Psoas muscle (tissue), 8 donors: ENCODE data around the gene DSG3. TPM values are rescaled to one million over a fixed set of nuclear protein-coding genes. Genes with fewer than 3 reads are reported as not detected.

ENCODE experiments used
- ATAC-seq, 4 donors: fragments of 200-7000 bp; cut with Tn5 transposase; one replicate each; pipeline ENCODE4 v1.9.1; 2020; ENCODE audit warnings: moderate library complexity in 3 of 4, mild to moderate bottlenecking in 2 of 4
- DNase-seq, 2 donors: peaks; one replicate each; pipeline ENCODE4 v3.0.0-alpha.2; 2020
- H3K27ac ChIP-seq: fragments of 200-600 bp; one replicate; pipeline ENCODE4 v1.8.0; 2022
- H3K27me3 ChIP-seq, 3 donors: fragments of 200-600 bp in 1 of 3; one replicate each; pipeline versions ENCODE4 v1.6.1 to v1.8.0; 2013 to 2022; ENCODE audit warnings: low read length in 2 of 3, mild to moderate bottlenecking in 2 of 3, moderate library complexity in 1 of 3; ENCODE audit not compliant: insufficient read depth in 3 of 3
- H3K36me3 ChIP-seq, 2 donors: fragments of 200-600 bp in 1 of 2; one replicate each; pipeline versions ENCODE4 v1.6.1 to v1.8.0; 2013 to 2022; ENCODE audit warnings: low read depth in 1 of 2, mild to moderate bottlenecking in 1 of 2, moderate library complexity in 1 of 2; ENCODE audit not compliant: insufficient read depth in 1 of 2
- H3K4me1 ChIP-seq: fragments of 200-600 bp; one replicate; pipeline ENCODE4 v1.8.0; 2022
- H3K4me3 ChIP-seq: fragments of 200-600 bp; one replicate; pipeline ENCODE4 v1.8.0; 2022; ENCODE audit warnings: mild to moderate bottlenecking
- H3K9me3 ChIP-seq: fragments of 200-600 bp; one replicate; pipeline ENCODE4 v1.8.0; 2022
- CTCF ChIP-seq: fragments of 200-600 bp; IDR thresholded peaks from one replicate; pipeline ENCODE4 v1.8.0; 2022; ENCODE audit warnings: antibody characterized with exemption
- WGBS, 3 donors: extraction: QIAGEN DNeasy Blood & Tissue Kit; methylation state at CpG; one replicate each; pipeline versions ENCODE4 v1.1.6 to v1.1.7; 2013; 5-methylcytosine and 5-hydroxymethylcytosine counted together
- intact Hi-C, 2 donors: fragments of 100-400 bp; cut with DNase I; formaldehyde crosslinking; loops; one replicate each; pipeline versions ENCODE4 v1.11.0 to v1.14.2; 2022
- polyA plus RNA-seq, 3 donors: library from polyadenylated mRNA; stranded (reverse); fragments of 200-250 nt; gene quantifications; one replicate each; pipeline ENCODE4 v1.2.3, GENCODE V29; 2013
- total RNA-seq, 4 donors: library from RNA; stranded (reverse); fragmentation: NEBNext Ultra II Directional in 2 of 4; extraction: Animal tissue kit (Norgen Biotek cat#: 25700) in 2 of 4; gene quantifications; one replicate each; pipeline versions ENCODE4 v1.2.1 to v1.2.4, GENCODE V29; 2021 to 2023
- donor health status: healthy with polysubstance abuse.
- donor health status: DM: no; HTN: no; CAD: no; lungs with moderate emphysema.
- donor health status: Bipolar disorder and iron deficiency.
- donor health status: healthy.
- donor health status: DM: yes; HTN: yes; CAD: no.
- donor health status: DM: no; HTN: no; CAD: no.
- donor health status: DM: no; HTN: no; CAD: no.
- donor health status: DM: yes; HTN: yes; CAD: no.

Gene DSG3
- total and polyA plus RNA-seq, 7 donors: under 0.01 to 0.04 (median 0.02) TPM; not detected in 3

- no peaks in the 10 kb centered on the region for H3K36me3 ChIP-seq
- no peaks in the 10 kb centered on the region for H3K9me3 ChIP-seq
- no peak for DNase-seq
- H3K27ac ChIP-seq: no peak overlapping the region
- ATAC-seq: no peak
- intact Hi-C loops: no loop called here
- no peak overlapping the region for H3K4me3 ChIP-seq
- no peaks in the 10 kb centered on the region for H3K4me1 ChIP-seq
- H3K27me3 ChIP-seq: no peaks in the 10 kb centered on the region
- no peak for TF ChIP-seq CTCF
These were observed 45.5 kb upstream of the DSG3 start for GRCh38 chr18:31402026-31402373.

GRCh38 chr18:31403409-31403808 lies 44.1 kb upstream of the DSG3 start:
- no peak overlapping the region for H3K4me3 ChIP-seq
- H3K36me3 ChIP-seq: no peaks in the 10 kb centered on the region
- DNase-seq: no peak
- no peak for TF ChIP-seq CTCF
- intact Hi-C loops: no loop called here
- H3K27ac ChIP-seq: no peak overlapping the region
- ATAC-seq: no peak
- WGBS, 3 donors: 50 to 72% (median 58%) methylated on average over 2 of the region's 2 CpGs
- H3K27me3 ChIP-seq: no peaks in the 10 kb centered on the region
- no peaks in the 10 kb centered on the region for H3K4me1 ChIP-seq
- H3K9me3 ChIP-seq: no peaks in the 10 kb centered on the region

GRCh38 chr18:31407649-31408048 lies 39.9 kb upstream of the DSG3 start:
- DNase-seq (no peak), ATAC-seq (no peak)
- Histone ChIP-seq H3K27me3 (no peaks in the 10 kb centered on the region), H3K27ac (no peak overlapping the region), H3K4me1 (no peaks in the 10 kb centered on the region), H3K9me3 (no peaks in the 10 kb centered on the region), H3K36me3 (no peaks in the 10 kb centered on the region), H3K4me3 (no peak overlapping the region)
- intact Hi-C loops: no loop called here
- WGBS, 3 donors: 72 to 75% (median 74%) methylated on average over 3 of the region's 3 CpGs
- no peak for TF ChIP-seq CTCF

GRCh38 chr18:31409276-31409675 lies 38.3 kb upstream of the DSG3 start:
- no peaks in the 10 kb centered on the region for H3K4me1 ChIP-seq
- intact Hi-C loops: no loop called here
- H3K4me3 ChIP-seq: no peak overlapping the region
- DNase-seq: no peak
- H3K27me3 ChIP-seq: no peaks in the 10 kb centered on the region
- 42 to 54% (median 45%) methylated on average over 4 of the region's 4 CpGs for WGBS, 3 donors
- no peak for ATAC-seq
- H3K36me3 ChIP-seq: no peaks in the 10 kb centered on the region
- H3K9me3 ChIP-seq: no peaks in the 10 kb centered on the region
- H3K27ac ChIP-seq: no peak overlapping the region
- no peak for TF ChIP-seq CTCF

GRCh38 chr18:31410716-31411483 lies 36.6 kb upstream of the DSG3 start:
- ATAC-seq (no peak), DNase-seq (no peak)
- Histone ChIP-seq H3K36me3 (no peaks in the 10 kb centered on the region), H3K9me3 (no peaks in the 10 kb centered on the region), H3K27ac (no peak overlapping the region), H3K4me3 (no peak overlapping the region), H3K4me1 (no peaks in the 10 kb centered on the region), H3K27me3 (no peaks in the 10 kb centered on the region)
- WGBS, 3 donors: 64 to 69% (median 65%) methylated on average over 37 of the region's 37 CpGs
- intact Hi-C loops: no loop called here
- no peak for TF ChIP-seq CTCF
